NCI-H1048 (cell line): Measurements from ENCODE around the gene TNXB.
"Not testable (repeated sequence)": the region's sequence is repeated elsewhere in the genome, so short reads cannot be mapped to it uniquely, and the experiment has no call there.

Source experiments
- DNase-seq: peaks from one replicate; lab custom pipeline; 2025; lab: John Stamatoyannopoulos, UW

The TNXB gene

DNA sequence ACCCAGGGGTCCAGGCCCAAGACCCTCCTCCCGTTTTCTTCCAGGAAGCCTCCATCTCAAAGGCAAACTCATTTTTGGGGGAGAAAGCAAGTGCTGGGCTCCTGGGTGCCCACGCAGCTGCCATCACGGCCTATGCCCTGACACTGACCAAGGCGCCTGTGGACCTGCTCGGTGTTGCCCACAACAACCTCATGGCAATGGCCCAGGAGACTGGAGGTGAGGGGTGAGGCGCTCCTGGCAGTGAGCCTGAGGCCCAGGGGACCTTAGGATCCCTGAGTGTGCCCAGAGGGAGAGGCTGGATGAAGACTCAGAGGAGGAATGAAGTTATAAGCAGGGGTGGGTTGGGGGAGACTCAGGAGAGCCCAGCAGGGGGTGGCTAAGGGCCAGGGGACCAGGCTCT lies 112.8 kb downstream of the TNXB start:
- DNase-seq = not testable (repeated sequence)

DNA sequence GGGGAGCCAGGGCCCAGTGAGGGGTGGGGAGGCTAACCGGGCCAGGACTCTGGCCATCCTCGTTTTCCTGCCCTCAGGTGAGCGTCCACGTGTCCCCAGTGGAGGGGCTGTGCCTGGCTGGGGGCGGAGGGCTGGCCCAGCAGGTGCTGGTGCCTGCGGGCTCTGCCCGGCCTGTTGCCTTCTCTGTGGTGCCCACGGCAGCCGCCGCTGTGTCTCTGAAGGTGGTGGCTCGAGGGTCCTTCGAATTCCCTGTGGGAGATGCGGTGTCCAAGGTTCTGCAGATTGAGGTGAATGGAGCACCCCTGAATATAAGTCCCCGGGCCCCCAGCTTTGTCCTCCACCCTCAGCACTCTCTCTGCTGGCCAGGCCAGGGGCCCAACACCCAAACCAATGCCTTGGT lies 114.7 kb downstream of the TNXB start:
- DNase-seq = not testable (repeated sequence)
